HS-5 (cell line): ENCODE results near the gene HNRNPA2B1.
"Not testable (repeated sequence)": the region's sequence is repeated elsewhere in the genome, so short reads cannot be mapped to it uniquely, and the experiment has no call there.

Source experiments
- DNase-seq: peaks from one replicate; pipeline ENCODE4 v3.0.0-alpha.2; 2012; ENCODE audit warnings: low read depth

HNRNPA2B1 gene

GRCh38 chr7:26198133-26198780 is 2.3 kb downstream of the HNRNPA2B1 start:
- DNase-seq: no peak

GRCh38 chr7:26197153-26198115 is 3.1 kb downstream of the HNRNPA2B1 start:
- no peak for DNase-seq

GRCh38 chr7:26195867-26196657 is 4.5 kb downstream of the HNRNPA2B1 start:
- no peak for DNase-seq

- no peak for DNase-seq
These were observed 5.4 kb downstream of the HNRNPA2B1 start for GRCh38 chr7:26195182-26195581.

- not testable (repeated sequence) for DNase-seq
These were observed 5.8 kb downstream of the HNRNPA2B1 start for GRCh38 chr7:26194764-26195163.

GRCh38 chr7:26193432-26194207 is 6.9 kb downstream of the HNRNPA2B1 start:
- no peak for DNase-seq

GRCh38 chr7:26192485-26193087 is 8.0 kb downstream of the HNRNPA2B1 start:
- no peak for DNase-seq

- DNase-seq: no peak
These were observed 8.5 kb downstream of the HNRNPA2B1 start for GRCh38 chr7:26191974-26192479.

GRCh38 chr7:26191233-26191973 is 9.1 kb downstream of the HNRNPA2B1 start:
- no peak for DNase-seq

- no peak for DNase-seq
These were observed 10.1 kb downstream of the HNRNPA2B1 start for GRCh38 chr7:26190417-26190869.

GRCh38 chr7:26189697-26190096 is 10.8 kb downstream of the HNRNPA2B1 start:
- DNase-seq: no peak

GRCh38 chr7:26188957-26189541 is 11.5 kb downstream of the HNRNPA2B1 start:
- DNase-seq: no peak

GRCh38 chr7:26188206-26188956 is 12.2 kb downstream of the HNRNPA2B1 start:
- DNase-seq: no peak

GRCh38 chr7:26187380-26188205 is 13.0 kb downstream of the HNRNPA2B1 start:
- DNase-seq: no peak

GRCh38 chr7:26186364-26187311 is 13.9 kb downstream of the HNRNPA2B1 start:
- no peak for DNase-seq

GRCh38 chr7:26185844-26186180 is 14.7 kb downstream of the HNRNPA2B1 start:
- DNase-seq: no peak
